Duodenal mucosa (tissue), 2 donors: ENCODE results near the gene ETV5.

Experiments used
- H3K27ac ChIP-seq: one replicate; pipeline ENCODE4 v1.7.0; 2013; ENCODE audit warnings: low read depth, low read length
- H3K27me3 ChIP-seq, 2 donors: one replicate each; pipeline ENCODE4 v1.7.0; 2013; ENCODE audit warnings: low read length in 2 of 2, control low read depth in 1 of 2; ENCODE audit not compliant: insufficient read depth in 2 of 2, control insufficient read depth in 1 of 2
- H3K36me3 ChIP-seq, 2 donors: one replicate each; pipeline ENCODE4 v1.7.0; 2013; ENCODE audit warnings: low read length in 2 of 2, control low read depth in 1 of 2; ENCODE audit not compliant: insufficient read depth in 2 of 2, control insufficient read depth in 1 of 2
- H3K4me1 ChIP-seq, 2 donors: one replicate each; pipeline ENCODE4 v1.7.0; 2013; ENCODE audit warnings: low read length in 2 of 2, control low read depth in 1 of 2; ENCODE audit not compliant: insufficient read depth in 2 of 2, control insufficient read depth in 1 of 2
- H3K4me3 ChIP-seq, 2 donors: one replicate each; pipeline ENCODE4 v1.7.0; 2013; ENCODE audit warnings: low read length in 2 of 2, low read depth in 1 of 2
- H3K9ac ChIP-seq, 2 donors: one replicate each; pipeline ENCODE4 v1.7.0; 2013; ENCODE audit warnings: low read length in 2 of 2, low read depth in 1 of 2
- H3K9me3 ChIP-seq, 2 donors: one replicate each; pipeline ENCODE4 v1.7.0; 2013; ENCODE audit warnings: low read length in 2 of 2, control low read depth in 1 of 2; ENCODE audit not compliant: control insufficient read depth in 1 of 2

Gene ETV5

DNA sequence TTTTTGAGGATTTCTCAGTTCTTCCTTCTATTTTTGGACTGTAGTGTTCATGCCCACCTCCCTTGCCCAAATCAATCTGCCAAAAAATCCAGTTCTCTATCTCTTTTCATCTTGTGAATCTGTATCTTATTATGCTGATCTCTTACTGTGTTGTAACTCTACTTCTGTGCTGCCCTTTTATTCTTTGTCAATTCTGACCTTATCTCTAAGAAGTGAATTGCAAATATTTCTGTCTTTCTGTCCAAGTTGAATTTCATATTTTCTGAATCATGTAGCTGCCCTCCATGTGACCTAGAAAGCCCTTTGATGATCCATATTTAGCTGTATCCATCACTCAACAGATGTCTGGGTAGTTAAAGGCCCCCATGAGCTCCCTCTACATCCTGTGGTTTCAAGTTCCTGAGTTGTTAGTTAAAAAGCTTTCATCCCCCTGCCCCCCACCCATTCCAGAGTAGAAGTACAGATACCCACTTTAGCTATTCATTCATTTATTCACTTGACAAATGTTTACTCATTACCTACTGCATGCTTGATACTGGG, 33.6 kb upstream of the ETV5 start:
- Histone ChIP-seq H3K9me3 (no peaks in the 10 kb centered on the region), H3K4me1 (no peaks in the 10 kb centered on the region), H3K27me3 (no peaks in the 10 kb centered on the region), H3K36me3 (no peaks in the 10 kb centered on the region), H3K27ac (no peak overlapping the region), H3K9ac (no peak overlapping the region), H3K4me3 (no peak overlapping the region)

DNA sequence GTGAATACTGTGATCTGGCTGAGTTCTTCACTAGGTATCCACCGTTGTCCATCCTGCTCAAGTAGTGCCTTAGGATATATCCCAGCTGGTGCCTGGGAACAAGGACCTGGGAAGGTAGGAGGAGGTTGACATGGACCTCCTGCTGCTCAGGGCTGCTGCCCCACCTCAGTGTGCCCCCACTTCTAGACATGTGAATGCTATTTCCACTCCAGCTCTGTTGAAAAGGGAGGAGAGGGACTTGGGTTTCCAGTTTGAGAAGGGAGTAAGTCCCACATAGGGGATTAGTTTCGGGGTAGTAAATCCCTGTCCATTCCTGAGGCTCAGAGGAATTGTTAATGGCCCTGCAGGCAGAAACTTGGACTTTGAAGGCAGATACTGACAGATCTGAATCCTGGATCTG, 32.9 kb upstream of the ETV5 start:
- no peaks in the 10 kb centered on the region for H3K9me3 ChIP-seq
- H3K27me3 ChIP-seq: no peaks in the 10 kb centered on the region
- no peak overlapping the region for H3K9ac ChIP-seq
- H3K36me3 ChIP-seq: no peaks in the 10 kb centered on the region
- H3K27ac ChIP-seq: no peak overlapping the region
- H3K4me3 ChIP-seq: no peak overlapping the region
- H3K4me1 ChIP-seq: no peaks in the 10 kb centered on the region

DNA sequence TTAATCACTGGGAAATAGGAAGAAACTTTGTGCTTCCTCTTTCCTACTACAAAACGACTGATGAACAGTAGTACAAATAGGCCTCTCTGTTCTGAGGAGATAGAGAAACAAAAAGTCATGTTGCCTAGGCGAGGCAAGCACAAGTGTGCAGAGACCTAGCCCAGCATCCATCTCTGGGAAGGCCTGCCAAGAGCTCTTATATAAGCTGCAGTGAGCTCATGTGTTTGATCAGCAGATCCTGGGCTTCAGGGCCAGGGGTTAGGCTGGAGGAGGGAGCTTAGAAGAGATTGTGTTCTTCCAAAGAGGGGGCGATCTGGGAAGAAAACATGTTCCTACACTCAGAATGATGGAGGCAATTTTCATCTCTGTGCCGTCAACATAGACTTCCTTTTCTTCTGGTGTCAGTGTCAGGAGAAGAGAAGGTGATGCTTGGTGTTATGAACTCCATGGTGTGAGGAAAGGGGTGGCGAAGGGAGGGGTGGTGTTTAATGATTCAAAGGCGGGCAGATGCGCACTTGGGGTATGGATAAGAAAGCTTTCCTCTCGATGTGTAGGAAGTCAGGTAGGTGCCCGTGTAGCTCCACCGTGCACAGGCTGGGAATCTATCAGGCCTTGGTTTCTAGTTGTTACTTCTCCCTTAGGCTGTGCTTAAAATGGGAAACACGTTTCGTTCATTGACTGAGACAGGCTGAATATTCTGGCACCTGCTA, 29.5 kb upstream of the ETV5 start:
- no peak overlapping the region for H3K4me3 ChIP-seq
- H3K9me3 ChIP-seq: no peaks in the 10 kb centered on the region
- no peak overlapping the region for H3K9ac ChIP-seq
- H3K27ac ChIP-seq: no peak overlapping the region
- H3K36me3 ChIP-seq: no peaks in the 10 kb centered on the region
- no peaks in the 10 kb centered on the region for H3K4me1 ChIP-seq
- H3K27me3 ChIP-seq: no peaks in the 10 kb centered on the region

DNA sequence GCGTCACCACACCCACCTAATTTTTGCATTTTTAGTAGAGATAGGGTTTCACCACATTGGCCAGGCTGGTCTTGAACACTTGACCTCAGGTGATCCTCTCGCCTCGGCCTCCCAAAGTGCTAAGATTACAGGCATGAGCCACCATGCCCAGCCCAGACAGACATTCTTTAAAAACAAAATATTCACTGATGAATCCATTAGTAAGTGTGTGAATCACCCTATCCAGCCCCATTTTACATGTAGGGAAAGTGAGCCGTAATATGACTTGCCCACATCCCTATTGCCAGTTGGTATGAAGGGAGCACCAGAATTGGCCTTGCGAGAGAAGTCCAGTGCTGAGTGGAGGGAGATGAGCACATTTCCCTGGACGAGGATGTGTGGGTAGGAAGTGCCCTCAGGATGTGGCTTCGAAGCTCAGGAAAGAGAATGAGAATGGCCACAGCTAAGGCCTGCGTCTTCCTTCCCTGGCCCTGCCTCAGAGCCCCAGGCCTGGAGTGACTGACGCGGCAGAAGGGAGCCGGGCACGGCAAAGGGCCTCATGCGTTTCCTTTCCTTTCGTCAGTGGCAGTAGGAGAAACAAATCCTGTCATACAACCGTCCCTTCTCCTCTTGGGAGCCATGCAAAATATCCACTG, 28.3 kb upstream of the ETV5 start:
- no peak overlapping the region for H3K9ac ChIP-seq
- no peaks in the 10 kb centered on the region for H3K4me1 ChIP-seq
- H3K4me3 ChIP-seq: no peak overlapping the region
- H3K9me3 ChIP-seq: no peaks in the 10 kb centered on the region
- H3K27ac ChIP-seq: no peak overlapping the region
- no peaks in the 10 kb centered on the region for H3K36me3 ChIP-seq
- H3K27me3 ChIP-seq: no peaks in the 10 kb centered on the region

DNA sequence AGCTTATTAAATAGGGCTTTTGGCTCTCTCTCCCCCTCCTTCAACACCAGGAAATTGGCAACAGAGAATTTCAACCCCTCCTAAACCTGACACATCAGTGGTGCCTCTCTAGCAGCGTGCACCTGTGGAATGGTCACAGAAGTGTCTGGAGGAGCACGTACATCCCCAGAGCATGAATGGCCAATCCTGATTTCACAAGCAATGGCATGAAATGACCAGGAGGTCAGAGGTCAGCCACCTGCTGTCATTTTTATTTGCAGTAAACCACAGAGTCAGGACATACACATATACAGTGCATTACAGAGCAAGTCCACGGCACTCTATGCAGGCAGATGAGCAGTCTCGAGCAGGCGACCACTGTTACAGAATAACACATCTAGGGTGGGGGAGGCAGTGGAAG, 25.1 kb upstream of the ETV5 start:
- H3K9me3 ChIP-seq: no peaks in the 10 kb centered on the region
- no peak overlapping the region for H3K9ac ChIP-seq
- H3K27me3 ChIP-seq: no peaks in the 10 kb centered on the region

GRCh38 chr3:186132487-186132886, 23.6 kb upstream of the ETV5 start:
- no peaks in the 10 kb centered on the region for H3K27me3 ChIP-seq
- H3K4me1 ChIP-seq: no peaks in the 10 kb centered on the region
- H3K36me3 ChIP-seq: no peaks in the 10 kb centered on the region
- H3K27ac ChIP-seq: no peak overlapping the region
- no peak overlapping the region for H3K9ac ChIP-seq
- H3K4me3 ChIP-seq: no peak overlapping the region
- no peaks in the 10 kb centered on the region for H3K9me3 ChIP-seq

More for the DNA sequence above, 25.1 kb upstream of the ETV5 start:
- Histone ChIP-seq H3K27ac (no peak overlapping the region), H3K4me1 (no peaks in the 10 kb centered on the region), H3K36me3 (no peaks in the 10 kb centered on the region), H3K4me3 (no peak overlapping the region)

- H3K27me3 ChIP-seq: no peaks in the 10 kb centered on the region
Observed at GRCh38 chr3:186129206-186129605, 20.3 kb upstream of the ETV5 start.

GRCh38 chr3:186128158-186128557, 19.3 kb upstream of the ETV5 start:
- H3K36me3 ChIP-seq: no peaks in the 10 kb centered on the region
- H3K4me3 ChIP-seq: no peak overlapping the region
- no peak overlapping the region for H3K27ac ChIP-seq
- H3K27me3 ChIP-seq: no peaks in the 10 kb centered on the region
- no peaks in the 10 kb centered on the region for H3K4me1 ChIP-seq
- no peak overlapping the region for H3K9ac ChIP-seq
- no peaks in the 10 kb centered on the region for H3K9me3 ChIP-seq

More at GRCh38 chr3:186129206-186129605, 20.3 kb upstream of the ETV5 start:
- H3K36me3 ChIP-seq: no peaks in the 10 kb centered on the region
- no peaks in the 10 kb centered on the region for H3K4me1 ChIP-seq
- no peak overlapping the region for H3K4me3 ChIP-seq
- no peak overlapping the region for H3K27ac ChIP-seq
- no peak overlapping the region for H3K9ac ChIP-seq
- H3K9me3 ChIP-seq: no peaks in the 10 kb centered on the region

DNA sequence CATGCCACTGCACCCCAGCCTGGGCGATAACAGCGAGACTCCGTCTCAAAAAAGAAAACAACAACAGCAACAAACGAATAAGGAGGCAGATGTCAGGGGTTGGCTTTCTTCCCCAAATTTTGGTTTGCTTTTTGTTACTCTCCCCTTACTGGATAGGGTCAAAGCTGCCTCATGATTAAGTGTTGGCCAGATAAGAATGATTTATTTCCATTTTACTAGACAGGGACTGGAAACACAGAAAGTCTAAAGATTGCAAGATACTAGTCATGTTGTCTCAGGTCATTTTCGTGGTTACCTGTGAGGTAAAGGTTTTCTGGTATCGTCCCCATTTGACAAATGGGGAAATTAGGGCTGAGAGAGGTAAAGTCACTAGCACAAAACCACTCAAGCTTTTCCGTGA, 18.6 kb upstream of the ETV5 start:
- no peaks in the 10 kb centered on the region for H3K9me3 ChIP-seq
- H3K4me3 ChIP-seq: no peak overlapping the region
- H3K27me3 ChIP-seq: no peaks in the 10 kb centered on the region
- no peak overlapping the region for H3K9ac ChIP-seq
- H3K27ac ChIP-seq: no peak overlapping the region
- no peaks in the 10 kb centered on the region for H3K36me3 ChIP-seq
- no peaks in the 10 kb centered on the region for H3K4me1 ChIP-seq

- H3K4me3 ChIP-seq: no peak overlapping the region
- no peak overlapping the region for H3K27ac ChIP-seq
- H3K27me3 ChIP-seq: peaks cover 0 to 2% of the 10 kb centered on the region in 2 donors
- no peak overlapping the region for H3K9ac ChIP-seq
- no peaks in the 10 kb centered on the region for H3K36me3 ChIP-seq
- no peaks in the 10 kb centered on the region for H3K4me1 ChIP-seq
- H3K9me3 ChIP-seq: no peaks in the 10 kb centered on the region
Observed at GRCh38 chr3:186125118-186125517, 16.2 kb upstream of the ETV5 start.
